ENCODE measurements around the gene GRIN1.

GRIN1 gene

GRCh38 chr9:137159105-137160053 lies 20.4 kb downstream of the GRIN1 start:
- H3K4me3 Mint-ChIP-seq = no peak overlapping the region
- H3K27me3 Mint-ChIP-seq (ENCODE audit: low read depth) = peaks cover 31% of the 10 kb centered on the region
- peaks cover 11% of the 10 kb centered on the region for H3K4me1 Mint-ChIP-seq (ENCODE audit: low read depth)
- no peaks in the 10 kb centered on the region for H3K36me3 Mint-ChIP-seq (ENCODE audit: low read depth)
- peak overlapping the region; percentile 36 for H3K27ac Mint-ChIP-seq
- no peaks in the 10 kb centered on the region for H3K9me3 Mint-ChIP-seq

DNA sequence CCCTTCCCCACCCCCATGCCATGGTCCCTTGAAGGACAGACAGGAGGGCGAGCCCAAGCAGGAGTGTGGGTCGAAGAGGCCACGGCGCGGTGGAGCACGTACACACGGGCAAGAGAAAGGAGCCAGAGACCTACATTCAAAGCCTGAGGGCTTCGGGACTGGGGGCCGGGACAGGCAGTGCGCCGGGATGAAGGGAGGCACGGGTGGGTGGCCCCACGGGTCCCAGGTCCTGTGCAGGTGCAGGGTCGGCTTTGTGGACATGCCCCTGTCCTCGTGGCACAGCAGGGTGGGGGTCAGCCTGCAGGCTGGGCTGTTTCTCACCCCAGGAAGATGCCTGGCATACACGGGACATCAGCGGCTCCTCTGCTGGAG lies 21.1 kb downstream of the GRIN1 start:
- peaks cover 11% of the 10 kb centered on the region for H3K4me1 Mint-ChIP-seq (ENCODE audit: low read depth)
- peak overlapping the region; percentile 36 for H3K27ac Mint-ChIP-seq
- no peak overlapping the region for H3K4me3 Mint-ChIP-seq
- H3K27me3 Mint-ChIP-seq (ENCODE audit: low read depth) = peaks cover 26% of the 10 kb centered on the region
- H3K36me3 Mint-ChIP-seq (ENCODE audit: low read depth) = no peaks in the 10 kb centered on the region
- H3K9me3 Mint-ChIP-seq = no peaks in the 10 kb centered on the region

GRCh38 chr9:137160716-137161557 lies 22.0 kb downstream of the GRIN1 start:
- H3K27ac Mint-ChIP-seq = no peak overlapping the region
- H3K36me3 Mint-ChIP-seq (ENCODE audit: low read depth) = no peaks in the 10 kb centered on the region
- H3K9me3 Mint-ChIP-seq = no peaks in the 10 kb centered on the region
- H3K4me3 Mint-ChIP-seq = no peak overlapping the region
- peaks cover 23% of the 10 kb centered on the region for H3K27me3 Mint-ChIP-seq (ENCODE audit: low read depth)
- H3K4me1 Mint-ChIP-seq (ENCODE audit: low read depth) = peaks cover 11% of the 10 kb centered on the region

GRCh38 chr9:137161558-137162486 lies 22.9 kb downstream of the GRIN1 start:
- H3K36me3 Mint-ChIP-seq (ENCODE audit: low read depth) = no peaks in the 10 kb centered on the region
- H3K4me1 Mint-ChIP-seq (ENCODE audit: low read depth) = peaks cover 11% of the 10 kb centered on the region
- H3K27me3 Mint-ChIP-seq (ENCODE audit: low read depth) = peaks cover 29% of the 10 kb centered on the region
- H3K9me3 Mint-ChIP-seq = no peaks in the 10 kb centered on the region
- no peak overlapping the region for H3K4me3 Mint-ChIP-seq
- no peak overlapping the region for H3K27ac Mint-ChIP-seq

GRCh38 chr9:137162505-137163364 lies 23.8 kb downstream of the GRIN1 start:
- no peak overlapping the region for H3K4me3 Mint-ChIP-seq
- H3K36me3 Mint-ChIP-seq (ENCODE audit: low read depth) = no peaks in the 10 kb centered on the region
- no peak overlapping the region for H3K27ac Mint-ChIP-seq
- H3K4me1 Mint-ChIP-seq (ENCODE audit: low read depth) = peaks cover 6% of the 10 kb centered on the region
- peaks cover 29% of the 10 kb centered on the region for H3K27me3 Mint-ChIP-seq (ENCODE audit: low read depth)
- H3K9me3 Mint-ChIP-seq = no peaks in the 10 kb centered on the region

GRCh38 chr9:137163365-137163715 lies 24.4 kb downstream of the GRIN1 start:
- Mint-ChIP-seq H3K27ac (no peak overlapping the region), H3K27me3 (ENCODE audit: low read depth) (peaks cover 23% of the 10 kb centered on the region), H3K36me3 (ENCODE audit: low read depth) (no peaks in the 10 kb centered on the region), H3K4me3 (no peak overlapping the region), H3K9me3 (no peaks in the 10 kb centered on the region), H3K4me1 (ENCODE audit: low read depth) (peaks cover 4% of the 10 kb centered on the region)

DNA sequence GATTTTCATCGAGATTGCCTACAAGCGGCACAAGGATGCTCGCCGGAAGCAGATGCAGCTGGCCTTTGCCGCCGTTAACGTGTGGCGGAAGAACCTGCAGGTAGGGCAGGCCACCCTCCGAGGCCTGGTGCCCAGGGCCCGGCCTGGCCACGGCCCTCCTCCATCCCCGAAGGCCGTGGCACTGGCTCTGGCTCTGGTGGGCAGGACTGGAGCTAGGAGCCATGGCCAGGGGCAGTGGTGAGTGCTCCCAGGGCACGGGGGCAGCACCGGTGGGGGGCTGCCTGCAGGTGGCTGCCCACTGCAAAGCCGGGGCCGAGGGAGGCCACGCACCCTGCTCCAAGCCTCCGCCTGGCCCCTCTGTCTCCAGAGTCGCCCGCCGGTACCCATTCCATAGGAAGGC lies 24.9 kb downstream of the GRIN1 start:
- Mint-ChIP-seq H3K36me3 (ENCODE audit: low read depth) (no peaks in the 10 kb centered on the region), H3K4me1 (ENCODE audit: low read depth) (peaks cover 4% of the 10 kb centered on the region), H3K27me3 (ENCODE audit: low read depth) (peaks cover 22% of the 10 kb centered on the region), H3K27ac (no peak overlapping the region), H3K4me3 (no peak overlapping the region), H3K9me3 (no peaks in the 10 kb centered on the region)

DNA sequence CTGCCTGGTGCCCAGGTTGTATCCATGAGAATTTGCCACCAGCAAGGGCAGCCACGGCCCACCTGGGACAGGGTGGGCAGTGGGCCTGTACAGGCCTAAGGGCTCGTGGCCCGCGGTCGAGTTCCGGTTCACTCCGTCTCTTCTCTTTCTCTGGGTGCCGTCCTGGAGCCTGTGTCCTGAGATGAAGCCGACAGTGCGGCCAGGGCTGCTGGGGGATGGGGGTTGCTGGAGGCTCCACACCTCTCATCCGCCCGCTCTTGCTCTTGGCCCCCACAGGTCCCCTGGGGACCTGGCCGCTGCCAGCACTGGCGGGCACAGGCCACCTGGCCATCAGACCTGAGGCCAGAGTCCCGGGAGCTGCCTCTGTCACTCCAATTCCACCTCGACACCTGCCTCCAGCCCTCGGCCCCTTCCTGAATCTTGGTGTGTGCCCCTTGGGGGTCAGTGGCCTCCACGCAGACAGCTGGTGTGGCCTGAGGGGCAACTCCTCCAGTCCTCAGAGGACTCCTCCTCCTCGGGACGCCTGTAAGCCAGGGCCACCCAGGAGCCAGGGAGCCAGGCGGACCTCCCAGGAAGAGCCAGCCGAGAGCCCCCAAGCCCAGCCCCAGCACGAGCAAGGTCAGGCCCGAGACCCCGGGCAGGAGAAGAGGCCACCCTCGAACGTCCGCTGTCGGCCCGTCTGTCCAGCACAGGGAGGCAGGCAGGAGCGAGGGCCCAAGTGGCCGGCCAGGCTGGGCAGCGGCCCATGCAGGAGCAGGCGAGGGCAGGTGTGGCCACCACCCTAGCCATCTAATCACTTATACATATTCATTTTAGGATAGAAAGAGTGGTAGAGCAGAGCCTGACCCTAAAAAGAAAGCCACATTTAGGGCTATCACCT lies 25.7 kb downstream of the GRIN1 start:
- H3K4me3 Mint-ChIP-seq = no peak overlapping the region

DNA sequence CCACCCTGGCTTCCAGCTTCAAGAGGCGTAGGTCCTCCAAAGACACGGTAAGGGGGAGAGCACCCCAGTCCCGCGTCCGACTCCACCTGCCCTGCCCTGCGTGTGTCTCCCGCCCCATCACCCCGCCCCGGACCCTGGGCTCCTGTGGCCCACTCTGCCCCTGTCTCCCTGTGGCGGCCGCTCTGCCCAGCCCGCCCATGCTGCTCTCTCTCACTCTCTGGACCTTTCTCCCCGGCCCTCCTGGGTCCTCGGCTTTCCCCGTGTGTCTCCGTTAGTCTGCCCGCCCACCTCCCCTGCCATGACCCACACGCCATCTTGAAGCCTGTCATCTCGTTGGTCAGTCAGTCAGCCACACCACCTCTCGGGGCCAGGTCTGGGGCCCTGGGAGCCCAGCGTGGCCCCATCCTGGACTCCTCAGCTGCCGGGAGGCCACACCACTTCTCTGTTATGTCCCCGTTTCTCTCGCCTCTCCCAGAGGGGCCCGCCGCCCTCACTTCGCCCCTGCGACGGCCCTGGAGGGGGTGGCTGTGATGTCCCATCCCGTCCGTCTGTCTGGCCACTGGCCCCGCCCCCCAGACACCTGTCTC lies 26.4 kb downstream of the GRIN1 start:
- Mint-ChIP-seq H3K27me3 (ENCODE audit: low read depth) (peaks cover 14% of the 10 kb centered on the region), H3K9me3 (no peaks in the 10 kb centered on the region), H3K36me3 (ENCODE audit: low read depth) (no peaks in the 10 kb centered on the region), H3K4me3 (no peak overlapping the region), H3K4me1 (ENCODE audit: low read depth) (no peaks in the 10 kb centered on the region), H3K27ac (no peak overlapping the region)

More for the DNA sequence above, 25.7 kb downstream of the GRIN1 start:
- Mint-ChIP-seq H3K27me3 (ENCODE audit: low read depth) (peaks cover 14% of the 10 kb centered on the region), H3K4me1 (ENCODE audit: low read depth) (no peaks in the 10 kb centered on the region), H3K27ac (no peak overlapping the region), H3K36me3 (ENCODE audit: low read depth) (no peaks in the 10 kb centered on the region), H3K9me3 (no peaks in the 10 kb centered on the region)

DNA sequence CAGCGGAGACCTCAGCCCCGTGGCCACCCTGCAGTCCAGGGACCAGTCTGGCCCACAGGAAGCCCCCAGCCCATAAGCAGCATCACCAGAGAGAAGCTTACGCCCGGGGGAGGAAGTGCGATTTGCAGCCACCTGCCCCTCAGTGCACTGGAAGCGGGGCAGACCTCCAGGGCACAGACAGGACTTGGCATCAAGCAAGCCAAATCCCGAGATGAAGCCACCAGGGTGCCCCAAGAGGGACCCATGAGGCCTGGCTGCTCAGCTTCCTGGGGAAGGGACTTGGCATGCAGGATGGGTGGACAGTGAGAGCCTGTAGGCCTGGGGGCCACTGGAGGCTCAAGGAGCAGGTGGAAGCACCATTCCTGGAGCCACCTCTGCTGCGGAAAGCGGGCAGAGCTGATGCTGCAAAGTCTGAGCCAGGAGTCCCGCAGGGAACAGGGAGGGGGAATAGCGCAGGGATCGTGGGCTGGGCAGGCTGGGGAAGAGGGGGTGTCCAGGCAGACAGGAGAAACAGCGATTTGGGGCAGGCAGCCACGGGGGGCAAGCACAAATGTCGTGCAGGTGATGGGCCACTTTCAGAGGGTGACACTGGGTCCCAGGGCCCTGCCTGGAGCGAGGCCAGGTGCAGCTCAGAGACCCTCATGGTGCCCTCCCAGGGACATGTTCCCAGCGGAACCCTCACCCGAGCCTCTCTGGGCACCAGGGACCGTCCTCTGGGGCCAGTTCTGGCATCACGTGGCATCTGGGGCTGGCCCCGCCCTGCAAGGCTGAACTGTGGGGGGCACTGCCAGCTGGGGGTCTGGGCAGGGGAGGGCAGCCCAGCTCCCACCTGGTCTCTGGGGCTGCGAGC lies 27.7 kb downstream of the GRIN1 start:
- no peaks in the 10 kb centered on the region for H3K4me1 Mint-ChIP-seq (ENCODE audit: low read depth)
- no peak overlapping the region for H3K4me3 Mint-ChIP-seq
- no peaks in the 10 kb centered on the region for H3K9me3 Mint-ChIP-seq
- no peaks in the 10 kb centered on the region for H3K36me3 Mint-ChIP-seq (ENCODE audit: low read depth)
- no peak overlapping the region for H3K27ac Mint-ChIP-seq
- peaks cover 21% of the 10 kb centered on the region for H3K27me3 Mint-ChIP-seq (ENCODE audit: low read depth)

DNA sequence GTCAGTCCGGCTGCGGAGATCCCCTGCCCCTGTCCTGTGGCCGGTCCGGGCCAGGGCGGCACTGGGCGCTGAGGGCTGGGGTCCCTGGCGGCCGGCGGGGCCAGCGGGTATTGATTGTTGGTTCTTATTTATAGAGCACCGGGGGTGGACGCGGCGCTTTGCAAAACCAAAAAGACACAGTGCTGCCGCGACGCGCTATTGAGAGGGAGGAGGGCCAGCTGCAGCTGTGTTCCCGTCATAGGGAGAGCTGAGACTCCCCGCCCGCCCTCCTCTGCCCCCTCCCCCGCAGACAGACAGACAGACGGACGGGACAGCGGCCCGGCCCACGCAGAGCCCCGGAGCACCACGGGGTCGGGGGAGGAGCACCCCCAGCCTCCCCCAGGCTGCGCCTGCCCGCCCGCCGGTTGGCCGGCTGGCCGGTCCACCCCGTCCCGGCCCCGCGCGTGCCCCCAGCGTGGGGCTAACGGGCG lies 28.4 kb downstream of the GRIN1 start:
- Mint-ChIP-seq H3K9me3 (no peaks in the 10 kb centered on the region), H3K4me3 (no peak overlapping the region), H3K4me1 (ENCODE audit: low read depth) (no peaks in the 10 kb centered on the region), H3K27me3 (ENCODE audit: low read depth) (peaks cover 21% of the 10 kb centered on the region), H3K36me3 (ENCODE audit: low read depth) (no peaks in the 10 kb centered on the region), H3K27ac (no peak overlapping the region)
